ENCODE measurements around the gene C1QBP.

DNA sequence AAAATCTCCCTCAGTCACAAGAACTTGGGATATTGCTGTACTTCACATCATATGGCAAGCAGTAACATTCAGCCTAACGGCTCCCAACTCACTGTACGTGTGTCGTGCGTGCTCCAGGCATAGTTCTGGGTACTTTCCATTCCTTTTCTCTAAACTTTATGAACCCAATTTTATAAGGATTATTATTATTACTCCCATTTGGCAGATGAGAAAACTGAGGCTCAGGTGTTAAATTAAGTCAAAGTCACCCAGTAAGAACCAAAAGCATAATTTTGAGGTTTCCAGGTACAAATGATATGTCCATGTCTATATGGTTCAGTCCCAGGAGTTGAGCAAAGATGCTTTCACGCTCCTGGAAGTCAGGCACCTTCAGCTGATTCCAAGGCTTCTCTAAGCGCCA is 4.8 kb upstream of the C1QBP start:
- TF ChIP-seq CTCF (IDR thresholded peaks at IDR 0.05): no peak
- no peak for TF ChIP-seq POLR2A (IDR thresholded peaks at IDR 0.05)
